ENCODE results near the gene CADPS.

CADPS gene

DNA sequence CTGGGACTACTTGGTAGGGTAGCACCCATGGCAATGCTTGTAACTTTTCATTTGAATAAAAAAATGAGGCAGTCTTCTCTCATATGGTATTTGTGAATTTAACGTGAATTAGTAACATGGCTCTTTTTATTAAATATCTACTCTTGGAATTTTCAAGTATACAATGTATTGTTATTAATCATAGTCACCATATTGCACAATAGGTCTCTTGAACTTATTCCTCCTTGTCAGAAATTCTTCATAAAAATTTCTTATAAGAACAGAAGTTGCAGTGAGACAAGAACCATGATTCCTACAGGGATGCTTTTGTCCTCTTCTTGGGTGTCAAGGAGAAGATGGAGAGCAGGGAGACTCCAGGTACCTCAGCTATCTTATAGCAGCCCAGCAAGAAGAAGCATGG, 298.1 kb downstream of the CADPS start:
- no peaks in the 10 kb centered on the region for H3K4me1 ChIP-seq (ENCODE audit: control insufficient read depth, insufficient read depth, low read length, poor library complexity, severe bottlenecking)
- peaks cover 8% of the 10 kb centered on the region for H3K9me3 ChIP-seq (ENCODE audit: control insufficient read depth, low read length)
- no peaks in the 10 kb centered on the region for H3K36me3 ChIP-seq (ENCODE audit: control insufficient read depth, insufficient read depth, low read length)
- no peak overlapping the region for H3K4me3 ChIP-seq (ENCODE audit: extremely low read depth, insufficient read depth, low read length, poor library complexity, severe bottlenecking)
- H3K27ac ChIP-seq (ENCODE audit: low read depth, low read length, severe bottlenecking), result no peak overlapping the region
- WGBS, 2 experiments (ENCODE audit: insufficient coverage in 2 of 2), result no CpG with 5 or more reads among the region's 1 CpG

- no peaks in the 10 kb centered on the region for H3K36me3 ChIP-seq (ENCODE audit: control insufficient read depth, insufficient read depth, low read length)
- 40 to 82% methylated on average over 1 to 4 of the region's 5 CpGs for WGBS, 2 experiments (ENCODE audit: insufficient coverage in 2 of 2)
- H3K9me3 ChIP-seq (ENCODE audit: control insufficient read depth, low read length), result peaks cover 3% of the 10 kb centered on the region
- H3K27ac ChIP-seq (ENCODE audit: low read depth, low read length, severe bottlenecking), result no peak overlapping the region
- no peaks in the 10 kb centered on the region for H3K4me1 ChIP-seq (ENCODE audit: control insufficient read depth, insufficient read depth, low read length, poor library complexity, severe bottlenecking)
- H3K4me3 ChIP-seq (ENCODE audit: extremely low read depth, insufficient read depth, low read length, poor library complexity, severe bottlenecking), result no peak overlapping the region
Measured at GRCh38 chr3:62574266-62574898, 300.8 kb downstream of the CADPS start.

DNA sequence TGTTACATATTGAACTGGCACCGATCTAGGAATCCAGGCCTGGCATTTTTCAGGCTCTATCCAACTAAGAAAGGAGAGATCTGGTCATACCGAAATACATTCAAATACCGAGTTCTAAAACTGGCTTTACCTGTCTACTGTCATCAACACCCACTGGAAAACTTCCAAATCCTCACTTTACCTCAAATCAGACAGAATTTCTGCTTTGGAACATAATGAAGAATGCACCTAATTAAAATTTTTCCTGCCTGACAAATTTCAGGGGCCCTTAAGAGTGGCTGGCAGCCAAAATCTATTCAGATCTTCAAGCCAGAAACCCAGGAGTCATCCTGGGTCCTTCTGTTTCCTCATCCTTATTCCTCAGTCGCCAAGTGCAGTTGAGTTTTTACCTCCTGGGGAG, 303.3 kb downstream of the CADPS start:
- H3K9me3 ChIP-seq (ENCODE audit: control insufficient read depth, low read length), result no peaks in the 10 kb centered on the region
- WGBS, 2 experiments (ENCODE audit: insufficient coverage in 2 of 2), result 92 to 96% methylated on average over 4 of the region's 4 CpGs
- H3K36me3 ChIP-seq (ENCODE audit: control insufficient read depth, insufficient read depth, low read length), result no peaks in the 10 kb centered on the region
- no peak overlapping the region for H3K27ac ChIP-seq (ENCODE audit: low read depth, low read length, severe bottlenecking)
- no peaks in the 10 kb centered on the region for H3K4me1 ChIP-seq (ENCODE audit: control insufficient read depth, insufficient read depth, low read length, poor library complexity, severe bottlenecking)
- H3K4me3 ChIP-seq (ENCODE audit: extremely low read depth, insufficient read depth, low read length, poor library complexity, severe bottlenecking), result no peak overlapping the region

DNA sequence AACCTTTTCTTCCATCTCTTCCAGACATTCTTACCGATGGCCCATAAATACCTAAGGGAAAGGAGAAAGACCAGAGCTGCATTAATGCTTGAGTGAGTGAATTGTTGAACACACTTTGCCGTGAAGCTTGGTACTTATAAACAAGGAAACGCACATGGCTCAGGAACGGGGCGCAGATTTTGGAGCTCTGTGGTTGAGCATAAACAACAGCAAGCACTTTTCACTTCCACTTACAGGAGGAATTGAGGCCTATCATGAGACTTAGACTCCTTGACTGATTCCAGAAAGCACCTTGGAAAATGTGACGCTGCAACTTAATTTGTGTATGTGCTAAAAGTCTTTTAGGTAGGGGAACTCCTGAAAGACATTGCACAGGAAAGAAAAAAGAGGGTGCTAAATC, 304.3 kb downstream of the CADPS start:
- WGBS, 2 experiments (ENCODE audit: insufficient coverage in 2 of 2), result 43 to 100% methylated on average over 1 to 2 of the region's 6 CpGs
- Histone ChIP-seq H3K27ac (ENCODE audit: low read depth, low read length, severe bottlenecking) (no peak overlapping the region), H3K36me3 (ENCODE audit: control insufficient read depth, insufficient read depth, low read length) (no peaks in the 10 kb centered on the region), H3K4me1 (ENCODE audit: control insufficient read depth, insufficient read depth, low read length, poor library complexity, severe bottlenecking) (no peaks in the 10 kb centered on the region), H3K9me3 (ENCODE audit: control insufficient read depth, low read length) (no peaks in the 10 kb centered on the region), H3K4me3 (ENCODE audit: extremely low read depth, insufficient read depth, low read length, poor library complexity, severe bottlenecking) (no peak overlapping the region)

GRCh38 chr3:62569609-62570008, 305.6 kb downstream of the CADPS start:
- H3K4me3 ChIP-seq (ENCODE audit: extremely low read depth, insufficient read depth, low read length, poor library complexity, severe bottlenecking), result no peak overlapping the region
- no peak overlapping the region for H3K27ac ChIP-seq (ENCODE audit: low read depth, low read length, severe bottlenecking)
- H3K9me3 ChIP-seq (ENCODE audit: control insufficient read depth, low read length), result no peaks in the 10 kb centered on the region
- no peaks in the 10 kb centered on the region for H3K4me1 ChIP-seq (ENCODE audit: control insufficient read depth, insufficient read depth, low read length, poor library complexity, severe bottlenecking)
- H3K36me3 ChIP-seq (ENCODE audit: control insufficient read depth, insufficient read depth, low read length), result no peaks in the 10 kb centered on the region

- no peak overlapping the region for H3K4me3 ChIP-seq (ENCODE audit: extremely low read depth, insufficient read depth, low read length, poor library complexity, severe bottlenecking)
- no peaks in the 10 kb centered on the region for H3K9me3 ChIP-seq (ENCODE audit: control insufficient read depth, low read length)
- no peak overlapping the region for H3K27ac ChIP-seq (ENCODE audit: low read depth, low read length, severe bottlenecking)
- peaks cover under 1% of the 10 kb centered on the region for H3K4me1 ChIP-seq (ENCODE audit: control insufficient read depth, insufficient read depth, low read length, poor library complexity, severe bottlenecking)
- no peaks in the 10 kb centered on the region for H3K36me3 ChIP-seq (ENCODE audit: control insufficient read depth, insufficient read depth, low read length)
- WGBS, 2 experiments (ENCODE audit: insufficient coverage in 2 of 2), result 85 to 91% methylated on average over 8 to 9 of the region's 11 CpGs
Measured at GRCh38 chr3:62567097-62568021, 307.9 kb downstream of the CADPS start.

DNA sequence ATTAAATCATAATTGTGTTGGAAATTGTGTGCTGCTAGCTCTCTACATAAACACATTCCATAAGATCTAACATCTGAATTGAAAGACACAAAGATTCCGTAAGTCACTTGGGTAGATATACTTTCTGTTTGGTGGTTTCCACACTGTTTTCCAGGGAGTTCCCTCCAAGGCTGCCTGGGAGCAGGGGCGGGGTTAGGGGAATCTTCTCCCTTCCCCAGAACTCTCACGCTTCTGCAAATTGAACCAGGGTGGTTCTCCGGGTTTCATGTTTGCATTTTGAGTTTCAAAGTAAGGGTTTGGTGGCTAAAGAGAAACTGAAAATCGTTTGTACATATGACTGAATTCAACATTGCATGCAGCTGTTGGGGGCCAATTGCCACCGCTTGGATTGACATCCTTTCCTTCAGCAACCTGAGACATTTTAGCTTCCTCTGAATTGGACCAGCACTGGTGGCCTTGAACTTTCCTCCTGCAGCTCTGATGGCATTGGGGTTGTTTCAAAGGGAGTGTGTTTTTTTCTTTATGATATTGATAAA, 309.1 kb downstream of the CADPS start:
- no peak overlapping the region for H3K27ac ChIP-seq (ENCODE audit: low read depth, low read length, severe bottlenecking)
- H3K4me1 ChIP-seq (ENCODE audit: control insufficient read depth, insufficient read depth, low read length, poor library complexity, severe bottlenecking), result peaks cover 4% of the 10 kb centered on the region
- H3K9me3 ChIP-seq (ENCODE audit: control insufficient read depth, low read length), result no peaks in the 10 kb centered on the region
- H3K4me3 ChIP-seq (ENCODE audit: extremely low read depth, insufficient read depth, low read length, poor library complexity, severe bottlenecking), result no peak overlapping the region
- H3K36me3 ChIP-seq (ENCODE audit: control insufficient read depth, insufficient read depth, low read length), result no peaks in the 10 kb centered on the region
- whole genome bisulfite sequencing, 2 experiments (ENCODE audit: insufficient coverage in 2 of 2), result 86 to 93% methylated on average over 2 to 3 of the region's 6 CpGs

GRCh38 chr3:62562596-62562995, 312.6 kb downstream of the CADPS start:
- peaks cover 4% of the 10 kb centered on the region for H3K4me1 ChIP-seq (ENCODE audit: control insufficient read depth, insufficient read depth, low read length, poor library complexity, severe bottlenecking)
- no peak overlapping the region for H3K4me3 ChIP-seq (ENCODE audit: extremely low read depth, insufficient read depth, low read length, poor library complexity, severe bottlenecking)
- H3K36me3 ChIP-seq (ENCODE audit: control insufficient read depth, insufficient read depth, low read length), result no peaks in the 10 kb centered on the region
- no peak overlapping the region for H3K27ac ChIP-seq (ENCODE audit: low read depth, low read length, severe bottlenecking)
- no peaks in the 10 kb centered on the region for H3K9me3 ChIP-seq (ENCODE audit: control insufficient read depth, low read length)

- H3K4me1 ChIP-seq (ENCODE audit: control insufficient read depth, insufficient read depth, low read length, poor library complexity, severe bottlenecking), result peaks cover 4% of the 10 kb centered on the region
- H3K36me3 ChIP-seq (ENCODE audit: control insufficient read depth, insufficient read depth, low read length), result no peaks in the 10 kb centered on the region
- WGBS, 2 experiments (ENCODE audit: insufficient coverage in 2 of 2), result 92 to 93% methylated on average over 2 of the region's 2 CpGs
- no peak overlapping the region for H3K4me3 ChIP-seq (ENCODE audit: extremely low read depth, insufficient read depth, low read length, poor library complexity, severe bottlenecking)
- no peaks in the 10 kb centered on the region for H3K9me3 ChIP-seq (ENCODE audit: control insufficient read depth, low read length)
- no peak overlapping the region for H3K27ac ChIP-seq (ENCODE audit: low read depth, low read length, severe bottlenecking)
Measured at GRCh38 chr3:62562017-62562416, 313.2 kb downstream of the CADPS start.

DNA sequence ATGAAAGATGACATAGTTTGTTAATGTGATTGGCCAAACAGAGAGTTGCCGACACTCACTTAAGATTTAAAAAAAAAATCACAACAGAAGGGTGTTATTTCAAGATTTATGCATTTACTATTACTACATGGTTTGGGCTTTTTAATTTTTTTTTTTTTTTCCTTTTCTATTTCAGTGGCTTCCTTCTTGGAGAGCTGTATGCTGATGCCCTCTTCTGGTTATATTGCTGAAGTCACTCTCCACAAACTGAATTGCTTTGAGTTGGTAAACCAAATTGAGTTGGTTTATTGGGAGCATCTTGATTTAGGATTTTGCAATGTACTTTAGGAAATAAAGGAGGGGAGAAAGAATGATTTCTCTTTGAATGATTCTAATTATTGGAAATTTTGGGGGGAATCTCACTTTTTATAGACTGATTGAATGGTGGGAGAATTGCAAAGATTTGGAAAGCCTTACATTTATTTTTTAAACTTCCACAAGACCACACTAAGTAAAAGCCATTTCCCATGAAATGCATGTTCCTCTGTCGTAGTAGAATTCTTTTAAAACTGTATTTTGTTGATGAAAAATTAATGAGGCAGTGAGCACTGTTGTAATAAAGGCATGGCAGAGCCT, 315.3 kb downstream of the CADPS start:
- H3K4me3 ChIP-seq (ENCODE audit: extremely low read depth, insufficient read depth, low read length, poor library complexity, severe bottlenecking), result no peak overlapping the region
- H3K36me3 ChIP-seq (ENCODE audit: control insufficient read depth, insufficient read depth, low read length), result no peaks in the 10 kb centered on the region
- no peaks in the 10 kb centered on the region for H3K9me3 ChIP-seq (ENCODE audit: control insufficient read depth, low read length)
- no CpG with 5 or more reads among the region's 2 CpGs for WGBS, 2 experiments (ENCODE audit: insufficient coverage in 2 of 2)
- H3K27ac ChIP-seq (ENCODE audit: low read depth, low read length, severe bottlenecking), result no peak overlapping the region
- H3K4me1 ChIP-seq (ENCODE audit: control insufficient read depth, insufficient read depth, low read length, poor library complexity, severe bottlenecking), result peaks cover 4% of the 10 kb centered on the region

Data from mesodermal cell (in vitro differentiated cells).